Stimulated activated CD8-positive, alpha-beta memory T cell treated with anti-CD3 and anti-CD28 coated beads, Interleukin-12 subunit alpha, Interleukin-12 subunit beta, amount 100 ng/mL, for 24 hours (primary cell): ENCODE measurements around the gene PKP1.

Source experiments
- DNase-seq: peaks from one replicate; pipeline ENCODE4 v3.0.0-alpha.2; 2020; ENCODE audit errors: extremely low read depth

The PKP1 gene

DNA sequence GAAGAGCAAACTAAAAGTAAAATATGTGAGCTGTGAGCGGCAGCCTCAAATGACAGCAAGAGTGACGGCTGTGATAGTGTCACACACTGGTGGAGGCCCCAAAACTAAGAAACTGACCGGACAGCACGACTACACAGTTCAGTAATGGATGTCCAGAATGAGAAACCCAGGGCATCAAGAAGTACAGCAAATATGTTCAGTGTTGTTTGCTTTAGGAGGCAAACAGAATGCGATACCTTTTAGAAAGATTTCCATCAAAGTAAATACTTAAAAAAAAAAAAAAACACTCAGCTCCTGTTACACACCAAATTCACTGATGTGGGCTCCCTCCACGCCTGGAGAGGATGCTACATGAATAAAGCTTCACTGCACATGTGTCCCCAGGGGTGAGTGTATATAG, 1.1 kb upstream of the PKP1 start:
- DNase-seq, result no peak

DNA sequence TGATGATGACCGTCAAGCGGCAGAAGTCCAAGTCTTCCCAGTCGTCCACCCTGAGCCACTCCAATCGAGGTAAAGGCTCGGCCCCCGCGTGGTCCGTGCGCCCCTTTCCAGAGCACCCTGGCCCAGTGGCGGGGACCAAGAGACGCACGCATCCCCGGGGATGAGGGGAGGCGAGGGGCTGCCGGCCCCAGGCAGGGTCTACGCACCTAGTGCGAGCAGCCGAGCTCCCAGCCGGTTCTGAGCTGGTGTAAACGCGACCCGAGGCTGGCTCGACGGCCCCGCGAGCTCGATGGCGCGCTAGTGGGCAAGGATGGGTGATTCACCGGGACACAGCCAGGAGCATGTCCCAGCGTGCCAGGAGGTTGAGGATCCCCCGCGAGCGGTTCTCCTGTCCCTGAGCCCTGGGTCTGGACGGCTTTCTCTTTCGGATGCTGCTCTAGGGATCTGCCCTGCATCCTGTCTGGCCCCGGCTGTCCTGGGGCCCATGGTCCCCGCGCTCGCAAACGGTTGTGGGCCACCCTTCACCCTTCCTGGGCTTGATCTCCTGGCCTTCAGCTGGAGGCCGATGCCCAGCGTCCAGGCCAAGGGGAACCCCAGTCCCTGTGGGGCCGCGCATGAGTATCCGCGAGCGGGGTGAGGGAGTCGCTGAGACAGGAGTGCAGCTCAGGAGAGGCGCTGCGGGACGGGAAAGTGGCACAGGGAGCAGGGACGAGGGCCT, 689 bp downstream of the PKP1 start:
- DNase-seq, result no peak

DNA sequence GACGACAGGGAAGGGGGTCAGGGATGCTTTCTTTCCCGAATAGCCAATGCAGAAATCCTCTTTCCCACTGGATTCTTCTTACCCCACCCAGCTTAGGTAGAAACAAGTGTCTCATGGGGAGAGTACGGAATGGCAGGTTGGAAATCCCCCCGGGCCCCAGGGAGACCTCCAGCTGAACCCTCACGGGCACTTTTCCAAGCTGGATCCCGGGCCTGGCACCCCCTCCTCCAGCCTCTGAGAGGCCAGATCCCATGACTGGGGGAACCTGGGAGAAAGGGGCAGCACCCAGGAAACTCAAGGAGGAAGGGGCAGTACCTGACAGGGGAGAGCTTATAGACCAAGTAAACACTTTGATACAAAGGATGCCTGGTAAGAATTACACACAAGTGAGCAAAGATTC, 1.3 kb downstream of the PKP1 start:
- no peak for DNase-seq

DNA sequence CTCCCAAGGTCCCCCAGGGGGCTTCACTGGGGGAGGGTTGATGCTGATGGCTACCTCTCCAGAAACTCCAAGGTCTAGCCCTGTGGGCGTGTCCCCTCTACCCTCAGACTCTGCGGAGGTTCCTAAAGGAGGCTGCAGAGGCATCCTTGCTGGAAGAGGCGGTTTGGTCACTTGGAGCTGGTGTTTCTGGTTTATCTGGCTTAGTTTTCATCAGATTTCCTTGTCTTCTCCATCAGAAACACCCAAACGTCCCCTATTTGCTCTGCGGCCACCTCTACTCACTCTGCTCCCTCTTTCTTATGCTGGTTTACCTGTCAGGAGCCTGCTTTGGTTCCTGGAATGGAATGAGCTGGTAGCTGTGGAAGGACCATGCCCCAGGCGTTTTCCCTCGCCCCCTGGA, 2.5 kb downstream of the PKP1 start:
- no peak for DNase-seq

DNA sequence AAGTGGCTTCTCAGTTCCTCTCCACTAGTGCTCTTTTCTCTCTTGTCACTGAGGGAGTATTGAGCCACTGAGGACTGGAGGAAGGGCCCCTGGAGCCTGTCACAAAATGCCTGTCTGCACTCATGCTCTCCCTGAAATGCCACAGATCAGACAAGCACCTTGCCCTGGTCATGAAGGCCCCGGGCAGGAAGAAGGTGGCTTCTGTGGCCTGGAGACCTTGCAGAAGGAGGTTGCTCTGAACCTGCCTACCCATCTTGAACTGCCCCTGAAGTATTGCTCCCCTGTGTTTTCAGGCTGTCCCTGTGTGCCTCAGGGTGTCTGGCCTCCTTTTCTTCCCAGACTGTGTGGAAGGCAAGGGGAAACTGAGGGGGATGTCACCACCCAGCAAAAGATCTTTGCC, 3.1 kb downstream of the PKP1 start:
- no peak for DNase-seq

DNA sequence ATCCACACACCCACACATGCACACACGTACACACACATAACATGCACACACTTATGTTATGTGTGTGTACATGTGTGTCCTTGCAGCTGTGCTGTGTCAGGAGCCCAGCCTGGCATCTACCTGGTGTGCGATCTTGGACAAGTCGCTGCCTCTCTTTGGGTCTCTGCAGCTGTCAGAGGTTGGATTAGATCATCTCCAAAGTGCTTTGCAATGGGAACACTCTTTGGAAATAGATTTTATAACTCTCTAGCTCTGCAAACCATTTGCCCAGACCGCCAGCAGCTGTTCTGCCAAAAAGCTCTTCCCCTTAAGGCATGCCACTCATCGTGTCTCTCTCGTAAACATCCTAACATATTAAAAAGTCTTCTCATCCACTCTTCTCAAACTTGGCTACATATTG, 4.7 kb downstream of the PKP1 start:
- DNase-seq, result no peak

DNA sequence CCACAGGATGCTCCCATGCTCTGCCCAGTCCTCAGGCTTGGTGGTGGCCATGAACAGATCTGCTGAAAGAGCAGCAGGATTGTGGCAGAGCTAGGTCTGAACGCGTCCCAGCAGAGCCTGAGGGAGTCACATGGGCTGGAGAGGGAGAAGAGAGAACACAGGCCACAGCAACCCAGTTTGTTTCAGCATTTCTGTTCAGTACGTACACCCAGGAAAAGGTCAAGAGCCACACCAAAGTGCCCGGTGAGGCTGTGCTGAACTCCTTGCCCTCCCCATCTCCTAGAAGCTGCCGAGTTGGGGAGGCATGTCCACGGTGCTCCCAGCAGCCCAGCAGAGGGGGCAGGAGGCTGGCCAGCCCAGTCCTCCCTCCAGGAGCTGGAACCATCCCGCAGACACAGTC, 5.5 kb downstream of the PKP1 start:
- no peak for DNase-seq

DNA sequence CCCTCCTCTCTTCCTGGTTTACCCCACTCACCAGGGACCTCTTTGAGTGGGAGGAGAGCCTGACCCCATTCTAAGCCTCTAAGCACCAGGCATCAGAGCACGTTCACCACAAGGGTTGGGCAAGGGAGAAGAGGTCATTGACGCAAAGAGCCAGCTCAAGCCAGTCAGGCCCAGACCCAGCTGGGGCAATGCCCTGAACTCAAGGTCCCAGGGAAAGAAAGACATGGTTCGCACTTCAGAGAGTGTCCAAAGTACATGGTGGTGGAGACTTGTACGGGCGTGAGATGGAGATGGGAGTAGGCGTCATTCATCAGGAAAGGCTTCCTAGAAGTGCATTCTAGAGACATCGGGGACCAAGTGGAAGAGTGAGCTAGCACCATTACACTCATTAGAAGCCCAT, 7.2 kb downstream of the PKP1 start:
- no peak for DNase-seq

DNA sequence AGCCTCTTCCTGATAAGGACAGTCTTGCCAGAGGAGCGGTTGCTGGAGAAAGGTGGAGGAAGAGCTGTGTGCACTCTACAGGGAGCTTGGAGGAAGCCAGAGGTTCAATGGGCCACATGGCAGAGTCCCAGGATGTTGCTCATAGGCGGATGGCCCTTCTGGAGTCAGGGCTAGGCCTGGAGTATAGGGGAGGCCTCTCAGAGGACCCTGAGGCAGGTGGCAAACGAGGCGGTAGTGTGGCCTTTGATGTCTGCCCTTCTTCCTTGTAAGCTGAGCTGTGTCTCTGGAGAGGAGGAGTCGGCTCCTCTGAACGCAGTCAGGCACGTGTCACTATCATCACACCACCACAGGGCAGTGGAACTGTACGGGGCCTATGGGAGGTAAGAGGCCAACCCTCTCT, 8.6 kb downstream of the PKP1 start:
- no peak for DNase-seq

DNA sequence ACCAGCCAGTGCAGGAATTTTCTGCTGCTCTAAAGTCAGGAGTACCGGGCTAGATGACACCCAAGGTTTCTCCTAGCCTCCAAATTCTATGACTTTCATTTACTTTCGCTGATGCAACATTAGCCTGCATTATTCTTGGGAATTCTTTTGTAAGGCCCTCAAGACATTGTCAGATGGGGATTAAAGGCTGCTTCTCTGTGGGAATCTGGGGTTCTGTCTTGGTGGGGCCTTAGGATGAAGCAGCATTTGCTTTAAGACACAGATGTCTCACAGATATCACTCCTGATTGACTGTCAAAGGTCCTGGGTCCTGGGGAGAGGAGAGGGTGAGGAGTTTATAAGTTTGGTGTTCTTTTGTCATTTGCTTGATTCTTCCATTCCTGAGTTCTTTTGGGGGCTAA, 11.6 kb downstream of the PKP1 start:
- no peak for DNase-seq

DNA sequence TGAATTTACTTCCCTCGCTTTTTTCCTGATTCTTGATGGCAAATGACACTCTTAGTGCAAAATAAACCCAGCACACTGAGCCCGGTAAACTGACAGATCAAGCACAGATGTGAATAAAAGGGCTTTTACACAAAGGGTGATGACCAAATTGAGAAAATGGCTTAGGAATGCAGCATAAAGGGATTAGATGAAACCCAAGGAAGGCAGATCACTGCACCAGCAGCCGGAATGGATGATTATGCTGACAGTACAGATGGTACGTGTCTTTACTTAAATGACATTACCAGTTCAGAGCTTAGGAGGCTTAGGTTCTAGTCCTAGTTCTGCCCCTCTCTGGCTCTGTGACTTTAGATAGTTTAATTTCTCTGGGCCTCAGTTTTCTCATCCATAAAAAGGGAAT, 12.0 kb downstream of the PKP1 start:
- DNase-seq, result no peak

DNA sequence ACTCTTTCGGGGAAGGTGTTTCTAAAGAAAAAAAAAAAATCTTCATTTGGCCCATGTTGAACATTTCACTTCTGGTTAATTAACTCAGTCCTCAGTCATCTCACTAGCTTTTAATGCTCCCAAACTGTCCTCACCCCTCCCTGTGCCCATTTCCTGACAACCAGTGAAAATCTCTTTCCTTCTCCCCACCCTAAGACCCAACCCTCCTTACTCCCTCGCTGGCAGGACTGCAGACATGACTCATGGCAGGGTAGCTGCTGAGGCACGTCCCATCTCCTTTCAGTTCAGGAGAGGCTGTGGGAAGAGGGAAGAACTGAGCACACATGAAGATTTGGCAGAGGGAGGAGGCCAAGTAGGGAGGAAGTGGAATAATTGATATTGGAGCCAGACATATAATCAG, 12.6 kb downstream of the PKP1 start:
- no peak for DNase-seq

DNA sequence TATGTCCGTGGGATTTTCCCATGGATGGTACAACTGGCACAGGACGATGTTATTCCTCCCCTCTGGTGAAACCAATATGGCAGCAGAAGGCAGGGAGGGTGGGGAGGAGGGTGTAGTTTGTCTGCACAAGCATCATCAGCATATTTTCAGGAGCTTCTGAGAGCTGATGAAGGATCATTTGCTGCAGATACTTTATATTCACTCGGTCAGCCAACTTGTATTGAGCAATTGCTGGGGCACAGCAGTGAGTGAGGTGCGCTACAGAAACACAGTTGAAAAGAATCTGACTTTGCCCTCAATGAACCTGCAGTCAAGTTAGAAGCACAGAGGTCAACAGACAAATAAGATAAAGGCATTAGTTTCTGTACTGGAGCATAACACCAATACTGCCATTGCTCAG, 13.0 kb downstream of the PKP1 start:
- DNase-seq, result no peak

DNA sequence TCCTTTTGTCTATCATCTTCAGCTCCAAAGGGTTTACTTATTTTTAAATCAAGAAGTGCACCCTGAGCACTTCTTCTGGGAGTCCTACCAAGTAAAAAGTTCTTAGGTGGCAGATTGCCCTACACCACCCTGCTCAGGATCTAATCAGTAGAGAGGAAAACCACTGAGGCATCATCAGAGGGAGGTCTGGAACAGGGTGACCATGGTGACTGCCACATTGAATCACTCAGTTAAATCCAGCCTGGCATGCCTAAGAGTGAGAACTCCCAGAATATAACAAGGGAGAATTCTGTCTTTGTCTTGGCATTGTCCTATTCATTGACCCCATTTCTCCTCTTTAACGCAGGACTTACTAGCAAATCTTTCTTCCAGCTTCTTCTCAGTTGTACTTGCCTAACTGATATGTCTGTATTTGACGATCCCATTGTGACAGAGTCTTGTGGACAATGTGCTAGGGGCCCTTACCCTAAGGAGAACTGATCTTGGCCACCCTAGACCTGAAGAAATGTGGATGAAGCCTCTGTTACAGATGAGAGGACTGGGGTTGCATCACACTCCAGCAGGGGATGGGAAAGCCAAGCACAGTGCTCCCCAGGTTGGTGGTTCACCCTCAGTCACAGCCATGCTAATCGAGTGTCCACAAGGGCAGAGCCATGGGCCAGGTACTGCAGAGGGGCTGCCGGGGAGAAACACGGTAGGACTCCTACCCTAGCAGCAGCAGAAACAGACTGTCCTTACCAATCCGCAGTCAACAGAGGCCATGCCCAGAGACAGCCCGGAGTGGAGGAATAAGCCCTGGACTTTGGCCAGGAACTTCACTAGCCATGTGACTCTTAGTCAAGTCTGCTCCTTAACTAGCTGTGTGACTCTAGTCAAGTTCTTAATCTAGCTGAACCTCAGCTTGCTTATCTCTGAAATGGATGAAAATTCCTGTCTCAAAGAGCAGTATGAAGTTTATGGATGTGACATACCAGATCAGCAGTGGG, 15.4 kb downstream of the PKP1 start:
- DNase-seq, result no peak

DNA sequence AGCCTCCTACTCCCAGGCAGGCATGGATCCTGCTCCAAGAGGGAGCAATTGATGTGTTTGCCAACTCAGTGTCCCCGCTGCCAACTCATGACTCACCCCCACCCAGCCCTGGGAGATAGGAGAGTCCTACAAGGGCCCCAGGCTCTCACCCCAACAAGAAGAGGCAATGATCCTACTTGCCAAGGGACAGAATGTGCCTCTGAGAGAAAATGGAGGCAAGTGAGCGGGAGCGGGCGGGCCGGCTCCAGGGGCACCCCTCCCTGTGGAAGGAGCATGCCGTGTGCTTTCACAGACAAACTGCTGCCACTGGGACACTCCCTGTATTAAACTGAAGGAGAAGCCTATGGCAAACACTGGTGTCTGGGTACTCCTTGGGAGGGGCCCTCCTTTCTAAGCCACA, 16.7 kb downstream of the PKP1 start:
- DNase-seq, result no peak

DNA sequence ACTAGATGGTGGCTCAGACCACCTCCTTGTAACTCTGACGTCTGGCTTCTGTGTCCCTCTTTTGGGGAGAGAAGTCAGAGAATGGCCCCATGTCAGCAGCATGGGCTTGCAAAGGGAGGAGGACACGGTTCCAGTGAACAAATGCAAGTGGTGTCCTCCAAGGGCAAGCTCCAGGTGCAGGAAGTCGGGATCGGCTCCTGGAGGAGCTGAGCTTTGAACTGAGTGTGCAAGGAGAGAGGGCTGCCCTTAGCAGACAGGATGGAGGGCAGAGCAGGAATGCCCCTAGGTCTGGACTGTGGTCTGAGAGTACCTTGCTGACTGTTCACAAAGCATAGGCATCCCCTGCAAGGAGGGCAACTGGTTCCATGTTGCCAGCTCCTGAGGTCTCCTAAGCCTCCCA, 17.3 kb downstream of the PKP1 start:
- DNase-seq, result no peak

DNA sequence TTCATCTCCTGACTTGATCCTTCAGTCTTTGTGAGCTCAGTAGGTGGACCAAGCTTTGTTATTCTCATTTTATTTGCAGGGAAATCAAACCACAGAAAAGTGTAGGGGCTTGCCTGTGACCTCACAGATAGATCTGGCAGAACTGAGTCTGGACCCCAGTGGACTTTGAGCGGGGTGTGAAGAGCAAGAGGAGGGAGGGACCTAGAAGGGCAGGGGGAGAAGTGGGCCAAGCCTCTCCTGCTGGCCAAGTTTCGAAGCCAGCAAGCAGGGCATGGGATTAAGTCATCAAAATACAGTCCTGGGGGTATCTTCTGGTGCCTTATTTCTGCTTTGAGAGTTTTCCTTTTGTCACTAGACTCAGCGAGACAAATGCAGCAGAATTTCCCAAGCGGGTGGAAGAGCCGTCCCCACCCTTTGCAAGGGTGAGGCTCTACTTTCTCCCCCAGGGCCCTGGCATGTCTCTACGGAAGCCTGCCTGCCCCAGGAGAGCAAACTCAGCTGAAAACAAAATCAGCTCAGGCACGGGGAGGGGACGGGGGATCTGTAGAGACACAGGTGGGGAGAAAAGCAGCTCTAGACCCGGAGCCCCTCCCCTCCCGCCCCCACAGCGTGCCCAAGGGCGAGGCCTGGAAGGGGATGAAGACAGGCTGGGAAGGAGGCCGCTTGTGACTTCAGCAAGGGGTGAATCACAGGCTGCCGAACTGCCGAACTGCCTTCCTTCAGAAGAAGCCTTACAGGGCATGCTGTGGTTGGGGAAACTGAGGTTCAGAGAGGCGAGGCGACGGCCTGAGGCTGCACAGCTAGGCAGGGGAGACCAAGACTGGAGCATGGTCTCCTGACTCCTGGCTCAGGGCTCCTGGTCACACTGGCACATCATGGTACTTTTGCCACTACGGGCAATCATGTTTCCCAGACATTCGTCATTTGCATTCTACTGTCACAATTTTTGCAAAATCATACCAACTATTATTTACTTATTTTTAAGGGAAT, 19.2 kb downstream of the PKP1 start:
- no peak for DNase-seq

DNA sequence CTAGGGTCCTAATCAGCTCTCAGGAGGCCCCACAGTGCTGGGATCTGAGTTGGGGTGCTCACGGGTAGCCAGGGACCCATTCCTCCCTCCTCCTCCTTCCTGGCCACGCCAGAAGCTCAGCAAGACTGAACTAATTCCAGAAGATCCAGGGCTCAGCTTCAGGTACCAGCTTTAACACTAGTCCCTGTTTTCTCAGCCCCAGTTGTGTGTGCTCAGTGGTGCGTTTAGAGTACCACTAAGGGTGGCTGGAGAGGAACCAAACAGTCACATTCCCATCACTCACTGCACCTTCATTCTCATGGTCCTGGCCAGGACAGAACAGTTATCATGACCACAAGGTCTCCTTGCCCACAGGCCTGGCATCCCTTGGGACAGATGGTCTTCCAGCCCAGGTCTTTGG, 20.8 kb downstream of the PKP1 start:
- no peak for DNase-seq

DNA sequence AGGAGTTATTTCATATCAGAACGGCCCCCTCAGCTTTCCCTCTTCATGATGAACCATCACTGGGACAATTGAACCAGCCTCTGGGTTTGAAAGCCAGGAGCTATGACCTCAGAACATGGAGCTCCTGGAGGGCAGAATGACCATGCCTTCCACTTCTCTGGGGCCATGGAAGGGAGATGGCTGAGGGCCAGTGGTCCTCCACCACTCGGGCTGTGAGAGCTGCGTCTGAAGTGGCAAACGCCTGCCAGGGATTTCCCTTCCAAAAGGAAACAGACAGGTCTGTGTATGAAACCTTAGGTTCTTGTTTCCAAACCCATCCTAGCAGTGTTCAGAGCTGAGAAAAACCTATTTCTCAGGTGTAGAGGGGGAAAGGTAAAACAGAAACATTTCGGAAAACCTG, 22.5 kb downstream of the PKP1 start:
- DNase-seq, result no peak

DNA sequence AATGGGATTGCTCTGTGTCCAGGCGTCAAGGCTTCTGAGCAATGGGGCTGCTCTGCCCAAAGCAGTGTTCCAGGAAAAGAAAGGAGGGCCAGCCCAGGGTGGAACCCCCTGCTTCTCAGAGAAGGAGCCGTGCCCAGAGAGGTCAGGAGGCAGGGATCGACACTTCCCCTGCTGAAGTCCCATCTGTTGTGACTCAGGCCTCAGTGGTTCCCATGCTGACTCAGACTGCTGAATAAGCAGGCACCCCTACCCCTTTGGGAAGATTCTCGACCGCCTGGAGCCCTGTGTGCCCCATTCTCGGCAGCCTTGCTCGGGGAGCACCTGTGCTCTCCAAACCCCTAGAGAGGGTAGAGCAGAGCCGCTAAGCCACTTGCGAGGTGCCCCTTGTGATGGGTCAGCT, 23.9 kb downstream of the PKP1 start:
- no peak for DNase-seq

DNA sequence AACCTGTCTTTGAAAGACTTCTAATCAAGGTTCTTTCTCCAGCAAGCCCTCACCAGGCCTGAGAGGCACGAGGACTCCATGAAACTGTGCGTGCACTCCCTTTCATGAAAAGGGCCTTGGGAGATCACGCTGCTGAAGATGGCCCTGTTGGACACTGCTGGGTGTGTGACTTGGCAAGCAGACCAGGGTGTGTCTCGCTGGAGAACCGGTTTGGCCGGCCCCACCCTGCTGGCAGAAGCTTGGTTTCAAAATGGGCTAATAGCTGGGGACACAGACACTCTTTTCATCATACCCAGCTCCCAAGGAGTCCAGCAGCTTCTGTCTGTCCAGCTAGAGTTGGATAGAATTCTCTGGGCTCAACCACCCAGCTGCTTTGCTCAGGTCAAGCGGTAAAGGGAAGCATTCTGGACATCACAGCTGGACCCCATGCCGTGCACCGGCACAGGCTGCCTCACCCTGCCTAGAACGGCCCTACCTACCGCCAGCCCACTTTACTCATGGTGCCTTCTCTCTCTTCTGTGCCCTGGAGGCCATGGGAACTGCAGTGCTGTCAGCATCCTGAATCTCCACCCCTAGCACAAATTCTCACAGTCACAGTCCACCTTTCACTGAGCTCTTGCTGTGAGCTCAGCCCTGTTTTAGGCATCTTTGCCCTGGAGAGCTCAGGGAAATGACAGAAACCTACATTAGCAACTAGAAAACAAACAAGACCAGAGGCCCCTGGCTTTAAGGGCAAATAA, 24.6 kb downstream of the PKP1 start:
- DNase-seq, result no peak
